Hepatocyte (in vitro differentiated cells): ENCODE measurements around the gene SRSF7.

ENCODE experiments used
- EZH2 ChIP-seq: fragments of 200-600 bp; sonication (generic); IDR thresholded peaks from 2 replicates; pipeline ENCODE4 v1.6.1; 2016; ENCODE audit warnings: antibody characterized with exemption, mild to moderate bottlenecking, borderline replicate concordance
- EZH2phosphoT487 ChIP-seq: fragments of 200-600 bp; sonication (generic); IDR thresholded peaks from one replicate; pipeline ENCODE4 v1.6.1; 2018; ENCODE audit warnings: antibody characterized with exemption, mild to moderate bottlenecking, low read depth, moderate library complexity; ENCODE audit not compliant: unreplicated experiment, severe bottlenecking
- TF ChIP-seq, protein P1 (sequence below): fragments of 200-600 bp; sonication (generic); IDR thresholded peaks from 2 replicates; pipeline ENCODE4 v1.5.1; 2016; ENCODE audit warnings: antibody characterized with exemption, mild to moderate bottlenecking; ENCODE audit not compliant: poor library complexity

DNA sequence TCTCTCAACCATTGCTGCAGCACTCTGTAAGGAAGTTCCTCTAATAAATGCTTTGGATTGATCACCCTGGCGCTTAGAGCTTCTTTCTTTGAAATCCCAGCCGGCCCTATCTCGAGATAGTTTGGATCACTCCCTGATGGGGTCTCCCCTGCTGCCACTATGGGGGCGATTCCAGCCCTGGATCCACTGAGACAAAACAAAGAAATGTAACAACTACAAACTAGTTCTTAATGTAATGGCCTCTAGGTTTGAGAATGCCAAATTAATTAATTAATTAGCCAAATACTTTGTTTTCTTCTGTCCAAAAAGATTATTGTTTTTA lies 15.2 kb downstream of the SRSF7 start:
- TF ChIP-seq, protein P1, sequence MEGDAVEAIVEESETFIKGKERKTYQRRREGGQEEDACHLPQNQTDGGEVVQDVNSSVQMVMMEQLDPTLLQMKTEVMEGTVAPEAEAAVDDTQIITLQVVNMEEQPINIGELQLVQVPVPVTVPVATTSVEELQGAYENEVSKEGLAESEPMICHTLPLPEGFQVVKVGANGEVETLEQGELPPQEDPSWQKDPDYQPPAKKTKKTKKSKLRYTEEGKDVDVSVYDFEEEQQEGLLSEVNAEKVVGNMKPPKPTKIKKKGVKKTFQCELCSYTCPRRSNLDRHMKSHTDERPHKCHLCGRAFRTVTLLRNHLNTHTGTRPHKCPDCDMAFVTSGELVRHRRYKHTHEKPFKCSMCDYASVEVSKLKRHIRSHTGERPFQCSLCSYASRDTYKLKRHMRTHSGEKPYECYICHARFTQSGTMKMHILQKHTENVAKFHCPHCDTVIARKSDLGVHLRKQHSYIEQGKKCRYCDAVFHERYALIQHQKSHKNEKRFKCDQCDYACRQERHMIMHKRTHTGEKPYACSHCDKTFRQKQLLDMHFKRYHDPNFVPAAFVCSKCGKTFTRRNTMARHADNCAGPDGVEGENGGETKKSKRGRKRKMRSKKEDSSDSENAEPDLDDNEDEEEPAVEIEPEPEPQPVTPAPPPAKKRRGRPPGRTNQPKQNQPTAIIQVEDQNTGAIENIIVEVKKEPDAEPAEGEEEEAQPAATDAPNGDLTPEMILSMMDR = no peak
- TF ChIP-seq EZH2phosphoT487 (no peak), EZH2 (no peak)
